Mesothelial cell of epicardium (in vitro differentiated cells): ENCODE data around the gene THEMIS. TPM values are rescaled to one million over a fixed set of nuclear protein-coding genes. Genes with fewer than 3 reads are reported as not detected.

ENCODE experiments used
- DNase-seq, 2 experiments: peaks; one replicate each; pipeline ENCODE4 v3.0.0; 2021; ENCODE audit warnings: low spot score in 2 of 2; ENCODE audit not compliant: unreplicated experiment in 2 of 2
- H3K27ac Mint-ChIP-seq: 2 replicates; pipeline ENCODE4 v1.8.0; 2021; ENCODE audit warnings: mixed read lengths
- H3K27me3 Mint-ChIP-seq: 2 replicates; pipeline ENCODE4 v1.8.0; 2021; ENCODE audit warnings: low read depth, mixed read lengths
- H3K36me3 Mint-ChIP-seq: 2 replicates; pipeline ENCODE4 v1.8.0; 2021; ENCODE audit warnings: mixed read lengths
- H3K4me1 Mint-ChIP-seq: 2 replicates; pipeline ENCODE4 v1.8.0; 2021; ENCODE audit warnings: mixed read lengths
- H3K4me3 Mint-ChIP-seq: 2 replicates; pipeline ENCODE4 v1.8.0; 2021; ENCODE audit warnings: mild to moderate bottlenecking, moderate library complexity, mixed read lengths
- H3K9me3 Mint-ChIP-seq: 2 replicates; pipeline ENCODE4 v1.8.0; 2021; ENCODE audit warnings: mixed read lengths
- CTCF ChIP-seq: fragments of 200-600 bp; sonication (generic); IDR thresholded peaks from one replicate; pipeline ENCODE4 v1.5.0; 2021; ENCODE audit warnings: antibody characterized with exemption; ENCODE audit not compliant: unreplicated experiment
- total RNA-seq: library from RNA; stranded (reverse); gene quantifications from 3 replicates; pipeline ENCODE4 v1.2.1, GENCODE V29; 2021

The THEMIS gene
- total RNA-seq, 1 donor from 2014 or later = not detected

- H3K9me3 Mint-ChIP-seq = peaks cover 11% of the 10 kb centered on the region
- H3K4me1 Mint-ChIP-seq = no peaks in the 10 kb centered on the region
- TF ChIP-seq CTCF = no peak
- no peak for DNase-seq
- no peak overlapping the region for H3K27ac Mint-ChIP-seq
- H3K4me3 Mint-ChIP-seq = no peak overlapping the region
- peaks cover 1% of the 10 kb centered on the region for H3K27me3 Mint-ChIP-seq
- H3K36me3 Mint-ChIP-seq = no peaks in the 10 kb centered on the region
These were observed 2.1 kb upstream of the THEMIS start for GRCh38 chr6:127902933-127903332.

GRCh38 chr6:127897484-127897883 lies 3.4 kb downstream of the THEMIS start:
- Mint-ChIP-seq H3K36me3 (no peaks in the 10 kb centered on the region), H3K27ac (no peak overlapping the region), H3K4me1 (no peaks in the 10 kb centered on the region), H3K4me3 (no peak overlapping the region), H3K9me3 (peaks cover 4% of the 10 kb centered on the region), H3K27me3 (no peaks in the 10 kb centered on the region)
- DNase-seq = no peak
- TF ChIP-seq CTCF = no peak

GRCh38 chr6:127894051-127894450 lies 6.8 kb downstream of the THEMIS start:
- Mint-ChIP-seq H3K4me3 (no peak overlapping the region), H3K36me3 (no peaks in the 10 kb centered on the region), H3K27me3 (no peaks in the 10 kb centered on the region), H3K9me3 (peaks cover 4% of the 10 kb centered on the region), H3K27ac (no peak overlapping the region), H3K4me1 (no peaks in the 10 kb centered on the region)
- DNase-seq = no peak
- TF ChIP-seq CTCF = no peak

- DNase-seq = no peak
- H3K4me1 Mint-ChIP-seq = no peaks in the 10 kb centered on the region
- no peak for TF ChIP-seq CTCF
- peaks cover 1% of the 10 kb centered on the region for H3K9me3 Mint-ChIP-seq
- no peak overlapping the region for H3K27ac Mint-ChIP-seq
- no peaks in the 10 kb centered on the region for H3K36me3 Mint-ChIP-seq
- no peaks in the 10 kb centered on the region for H3K27me3 Mint-ChIP-seq
- no peak overlapping the region for H3K4me3 Mint-ChIP-seq
These were observed 7.3 kb downstream of the THEMIS start for GRCh38 chr6:127893541-127893940.

- no peak overlapping the region for H3K27ac Mint-ChIP-seq
- TF ChIP-seq CTCF = no peak
- no peaks in the 10 kb centered on the region for H3K4me1 Mint-ChIP-seq
- H3K9me3 Mint-ChIP-seq = no peaks in the 10 kb centered on the region
- no peaks in the 10 kb centered on the region for H3K27me3 Mint-ChIP-seq
- no peak overlapping the region for H3K4me3 Mint-ChIP-seq
- DNase-seq = no peak
- no peaks in the 10 kb centered on the region for H3K36me3 Mint-ChIP-seq
These were observed 9.0 kb downstream of the THEMIS start for GRCh38 chr6:127891731-127892326.

- H3K27me3 Mint-ChIP-seq = no peaks in the 10 kb centered on the region
- H3K4me1 Mint-ChIP-seq = no peaks in the 10 kb centered on the region
- DNase-seq = no peak
- no peak overlapping the region for H3K27ac Mint-ChIP-seq
- peaks cover 10% of the 10 kb centered on the region for H3K9me3 Mint-ChIP-seq
- no peak for TF ChIP-seq CTCF
- H3K4me3 Mint-ChIP-seq = no peak overlapping the region
- no peaks in the 10 kb centered on the region for H3K36me3 Mint-ChIP-seq
These were observed 14.3 kb downstream of the THEMIS start for GRCh38 chr6:127886603-127887002.
